Neural cell (in vitro differentiated cells): ENCODE results near the gene TMEM272. TPM values are rescaled to one million over a fixed set of nuclear protein-coding genes. Genes with fewer than 3 reads are reported as not detected.

ENCODE experiments used
- H2AFZ ChIP-seq: fragments of 200-600, 300-800 bp; sonication (generic), shearing (Covaris generic); 2 replicates; pipeline ENCODE4 v1.6.0; 2014; ENCODE audit warnings: low read depth, mild to moderate bottlenecking, antibody characterized with exemption, low read length, moderate library complexity
- H3F3A ChIP-seq: fragments of 200-600 bp; shearing (Covaris generic); 2 replicates; pipeline ENCODE4 v1.6.1; 2016; ENCODE audit warnings: mild to moderate bottlenecking, moderate library complexity, mixed read lengths, antibody characterized with exemption, low read length; ENCODE audit not compliant: insufficient read depth, poor library complexity, severe bottlenecking
- H3K27ac ChIP-seq: fragments of 200-600, 300-800 bp; sonication (generic), shearing (Covaris generic); 2 replicates; pipeline ENCODE4 v1.5.1; 2014; ENCODE audit warnings: mild to moderate bottlenecking, low read length, moderate library complexity
- H3K27me3 ChIP-seq: fragments of 300-800, 200-600 bp; sonication (generic), shearing (Covaris generic); 2 replicates; pipeline ENCODE4 v1.6.0; 2014; ENCODE audit warnings: mild to moderate bottlenecking, low read depth, low read length, moderate library complexity; ENCODE audit not compliant: insufficient read depth
- H3K36me3 ChIP-seq: fragments of 300-800, 200-600 bp; sonication (generic), shearing (Covaris generic); 2 replicates; pipeline ENCODE4 v1.5.1; 2014; ENCODE audit warnings: mild to moderate bottlenecking, antibody characterized with exemption, low read length, moderate library complexity; ENCODE audit not compliant: insufficient read depth
- H3K4me2 ChIP-seq: fragments of 300-800, 200-600 bp; sonication (generic), shearing (Covaris generic); 2 replicates; pipeline ENCODE4 v1.6.0; 2014; ENCODE audit warnings: mild to moderate bottlenecking, low read length
- H3K4me3 ChIP-seq: fragments of 300-800, 200-600 bp; sonication (generic), shearing (Covaris generic); 2 replicates; pipeline ENCODE4 v1.5.1; 2014; ENCODE audit warnings: mild to moderate bottlenecking, low read length, moderate library complexity
- H3K79me2 ChIP-seq: fragments of 200-600 bp; shearing (Covaris generic); replicated peaks from 2 replicates; pipeline ENCODE4 v1.6.0; 2014; ENCODE audit warnings: mild to moderate bottlenecking, low read length, moderate library complexity; ENCODE audit not compliant: insufficient read depth
- H3K9ac ChIP-seq: fragments of 300-800, 200-600 bp; sonication (generic), shearing (Covaris generic); 2 replicates; pipeline ENCODE4 v1.6.1; 2016; ENCODE audit warnings: mild to moderate bottlenecking, low read length, mixed read lengths
- H3K9me2 ChIP-seq: fragments of 200-600 bp; shearing (Covaris generic); 2 replicates; pipeline ENCODE4 v1.6.1; 2016; ENCODE audit warnings: mild to moderate bottlenecking, low read length, mixed read lengths; ENCODE audit not compliant: insufficient read depth
- H3K9me3 ChIP-seq: fragments of 200-600, 300-800 bp; sonication (generic), shearing (Covaris generic); 2 replicates; pipeline ENCODE4 v1.6.1; 2016; ENCODE audit warnings: mild to moderate bottlenecking, mixed run types, low read length, moderate library complexity, mixed read lengths
- H4K20me1 ChIP-seq: fragments of 200-600 bp; shearing (Covaris generic); 2 replicates; pipeline ENCODE4 v1.6.1; 2016; ENCODE audit warnings: mild to moderate bottlenecking, mixed run types; ENCODE audit not compliant: insufficient read depth
- CTCF ChIP-seq: fragments of 450-650 bp; IDR thresholded peaks from 2 replicates; pipeline ENCODE4 v1.5.1; 2014; ENCODE audit warnings: antibody characterized with exemption, mild to moderate bottlenecking, moderate library complexity; ENCODE audit not compliant: poor library complexity, severe bottlenecking
- EP300 ChIP-seq: fragments of 450-650 bp; conservative IDR thresholded peaks from 2 replicates; pipeline ENCODE4 v1.6.1; 2014; ENCODE audit warnings: antibody characterized with exemption, mild to moderate bottlenecking, moderate library complexity; ENCODE audit not compliant: poor library complexity, severe bottlenecking
- EZH2 ChIP-seq: fragments of 200-600, 300-800 bp; shearing (Covaris generic), sonication (generic); IDR thresholded peaks from 2 replicates; pipeline ENCODE4 v1.6.1; 2014; ENCODE audit warnings: antibody characterized with exemption, low read length, borderline replicate concordance, mild to moderate bottlenecking; ENCODE audit not compliant: insufficient read depth, poor library complexity, severe bottlenecking
- MXI1 ChIP-seq: fragments of 450-650 bp; conservative IDR thresholded peaks from 2 replicates; pipeline ENCODE4 v1.6.1; 2014; ENCODE audit warnings: antibody characterized with exemption, mild to moderate bottlenecking; ENCODE audit not compliant: poor library complexity, severe bottlenecking
- POLR2AphosphoS5 ChIP-seq: IDR thresholded peaks from 2 replicates; pipeline ENCODE4 v1.6.1; 2012
- RAD21 ChIP-seq: fragments of 450-650 bp; conservative IDR thresholded peaks from 2 replicates; pipeline ENCODE4 v1.6.1; 2014; ENCODE audit warnings: antibody characterized with exemption, mild to moderate bottlenecking, moderate library complexity
- REST ChIP-seq: IDR thresholded peaks from 2 replicates; pipeline ENCODE4 v1.6.1; 2012; ENCODE audit warnings: borderline replicate concordance
- SMC3 ChIP-seq: fragments of 450-650 bp; conservative IDR thresholded peaks from 2 replicates; pipeline ENCODE4 v1.6.1; 2014; ENCODE audit warnings: antibody characterized with exemption, mild to moderate bottlenecking, moderate library complexity; ENCODE audit not compliant: poor library complexity
- TAF1 ChIP-seq: IDR thresholded peaks from 2 replicates; pipeline ENCODE4 v1.6.1; 2012; ENCODE audit warnings: low read depth
- polyA plus RNA-seq: library from polyadenylated mRNA; depleted of rRNA; stranded (reverse); fragments of >200 nt; gene quantifications from 2 replicates; pipeline ENCODE4 v1.2.3, GENCODE V29; 2014

Gene TMEM272
- polyA plus RNA-seq, 1 donor from 2014 or later = 0.77 TPM

- Histone ChIP-seq H3K27me3 (no peaks in the 10 kb centered on the region), H3K27ac (no peak overlapping the region), H3K79me2 (no peaks in the 10 kb centered on the region), H3K9ac (no peak overlapping the region), H3F3A (no peaks in the 10 kb centered on the region), H3K36me3 (no peaks in the 10 kb centered on the region), H3K4me3 (no peak overlapping the region), H2AFZ (no peak overlapping the region), H4K20me1 (no peaks in the 10 kb centered on the region), H3K9me3 (no peaks in the 10 kb centered on the region), H3K9me2 (no peaks in the 10 kb centered on the region), H3K4me2 (no peak overlapping the region)
- TF ChIP-seq SMC3 = no peak
- TF ChIP-seq RAD21 = no peak
- no peak for TF ChIP-seq EP300
- TF ChIP-seq EZH2 = no peak
- no peak for TF ChIP-seq MXI1
- TF ChIP-seq POLR2AphosphoS5 = no peak
- TF ChIP-seq TAF1 = no peak
- no peak for TF ChIP-seq REST
- no peak for TF ChIP-seq CTCF
Observed at GRCh38 chr13:51826606-51827005, 18.4 kb downstream of the TMEM272 start.

- Histone ChIP-seq H3K9me2 (no peaks in the 10 kb centered on the region), H3K9ac (no peak overlapping the region), H2AFZ (no peak overlapping the region)
Observed at GRCh38 chr13:51825681-51826254, 19.2 kb downstream of the TMEM272 start.

More at GRCh38 chr13:51825681-51826254, 19.2 kb downstream of the TMEM272 start:
- Histone ChIP-seq H3K27me3 (no peaks in the 10 kb centered on the region), H3K4me2 (no peak overlapping the region), H3K9me3 (no peaks in the 10 kb centered on the region), H3K4me3 (no peak overlapping the region), H3K27ac (no peak overlapping the region), H3K36me3 (no peaks in the 10 kb centered on the region), H3F3A (no peaks in the 10 kb centered on the region), H3K79me2 (no peaks in the 10 kb centered on the region), H4K20me1 (no peaks in the 10 kb centered on the region)
- TF ChIP-seq POLR2AphosphoS5 = no peak
- no peak for TF ChIP-seq EZH2
- no peak for TF ChIP-seq EP300
